GM18873 (cell line): ENCODE results near the gene YJU2.
"Not testable (repeated sequence)": the region's sequence is repeated elsewhere in the genome, so short reads cannot be mapped to it uniquely, and the experiment has no call there.

ENCODE experiments used
- ATAC-seq: cut with Tn5 transposase; IDR thresholded peaks from one replicate; pipeline ENCODE4 v1.9.1; 2021; ENCODE audit warnings: mild to moderate bottlenecking, moderate library complexity, moderate number of reproducible peaks; ENCODE audit not compliant: unreplicated experiment, low FRiP score

The YJU2 gene

DNA sequence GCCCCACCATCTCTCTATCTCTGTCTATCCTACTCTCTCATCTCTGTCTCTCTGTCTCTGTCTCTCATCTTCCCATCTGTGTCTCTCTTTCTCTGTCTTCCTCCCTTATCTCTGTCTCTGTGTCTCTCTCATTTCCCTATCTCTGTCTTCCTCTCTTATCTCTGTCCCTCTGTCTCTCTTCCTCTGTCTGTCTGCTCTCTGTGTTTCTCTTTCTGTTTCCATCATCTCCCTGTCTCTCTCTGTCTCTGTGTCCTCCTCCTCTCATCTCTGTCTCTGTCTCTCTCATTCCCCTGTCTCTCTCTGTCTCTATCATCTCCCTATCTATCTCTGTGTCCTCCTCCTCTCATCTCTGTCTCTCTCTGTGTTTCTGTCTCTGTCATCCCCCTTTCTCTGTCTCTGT, 19.1 kb upstream of the YJU2 start:
- no peak for ATAC-seq

DNA sequence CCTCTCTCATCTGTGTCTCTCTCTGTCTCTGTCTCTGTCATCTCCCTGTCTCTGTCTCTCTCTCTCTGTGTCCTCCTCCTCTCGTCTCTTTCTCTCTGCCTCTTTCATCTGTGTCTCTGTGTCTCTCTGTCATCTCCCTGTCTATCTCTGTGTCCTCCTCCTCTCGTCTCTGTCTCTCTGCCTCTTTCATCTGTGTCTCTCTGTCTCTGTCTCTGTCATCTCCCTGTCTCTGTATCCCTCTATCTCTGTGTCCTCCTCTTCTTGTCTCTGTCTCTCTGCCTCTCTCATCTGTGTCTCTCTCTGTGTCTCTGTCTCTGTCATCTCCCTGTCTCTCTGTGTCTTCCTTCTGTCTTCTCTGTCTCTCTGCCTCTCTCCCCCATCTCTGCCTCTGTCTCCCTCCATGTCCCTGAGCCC, 18.1 kb upstream of the YJU2 start:
- ATAC-seq: no peak

DNA sequence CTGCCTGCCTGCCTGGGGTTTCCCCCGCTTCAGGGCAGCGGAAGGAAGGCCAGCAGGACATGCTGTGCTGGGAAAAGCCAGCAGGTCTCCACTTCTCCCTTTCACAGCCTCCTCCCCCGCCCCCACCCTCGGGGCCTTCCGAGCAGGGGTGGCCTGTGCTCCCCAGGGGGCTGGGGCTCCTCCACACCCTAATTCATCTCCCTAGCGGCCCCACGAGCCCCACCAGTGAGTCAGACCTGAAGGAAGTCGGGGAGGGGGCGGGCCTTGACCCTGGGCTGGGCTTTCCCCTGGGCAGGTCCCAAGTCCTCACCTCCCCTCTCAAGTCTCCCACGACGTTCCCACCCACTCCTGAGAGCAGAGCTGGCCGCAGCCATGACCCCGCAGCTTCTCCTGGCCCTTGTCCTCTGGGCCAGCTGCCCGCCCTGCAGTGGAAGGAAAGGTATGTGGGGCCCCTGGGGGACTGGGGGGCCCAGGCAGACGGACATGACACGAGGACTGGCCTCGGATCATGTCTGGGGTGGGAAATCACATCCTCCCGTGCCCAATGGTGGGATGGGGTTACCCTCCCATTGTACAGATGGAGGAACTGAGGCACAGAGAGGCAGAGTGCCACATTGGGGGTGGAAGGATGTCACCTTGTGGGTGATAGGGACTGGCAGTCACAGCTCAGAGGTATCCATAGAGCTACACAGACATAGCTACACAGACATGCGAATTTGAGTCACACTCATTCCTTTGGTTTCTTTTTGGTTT, 17.5 kb upstream of the YJU2 start, which contains the start of gene EBI3:
Gene EBI3 (plus strand): TSS at position 345 of the 753 bp plus-strand sequence. CDS start 28 bp downstream, at position 373.
- ATAC-seq: peak; percentile 51

DNA sequence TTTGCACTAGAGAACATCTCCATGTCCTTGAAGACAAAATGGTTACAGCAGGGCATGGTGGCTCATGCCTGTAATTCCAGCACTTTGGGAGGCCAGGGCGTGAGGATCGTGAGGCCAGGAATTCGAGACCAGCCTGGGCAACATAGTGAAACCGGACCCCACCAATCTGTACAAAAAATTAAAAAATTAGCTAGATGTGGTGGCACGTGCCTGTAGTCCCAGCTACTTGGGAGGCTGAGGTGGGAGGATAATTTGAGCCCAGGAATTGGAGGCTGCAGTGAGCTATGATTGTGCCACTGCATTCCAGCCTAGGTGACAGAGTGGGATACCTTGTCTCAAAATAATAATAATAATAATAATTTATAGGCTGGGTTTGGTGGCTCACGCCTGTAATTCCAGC, 16.6 kb upstream of the YJU2 start:
- ATAC-seq: not testable (repeated sequence)

DNA sequence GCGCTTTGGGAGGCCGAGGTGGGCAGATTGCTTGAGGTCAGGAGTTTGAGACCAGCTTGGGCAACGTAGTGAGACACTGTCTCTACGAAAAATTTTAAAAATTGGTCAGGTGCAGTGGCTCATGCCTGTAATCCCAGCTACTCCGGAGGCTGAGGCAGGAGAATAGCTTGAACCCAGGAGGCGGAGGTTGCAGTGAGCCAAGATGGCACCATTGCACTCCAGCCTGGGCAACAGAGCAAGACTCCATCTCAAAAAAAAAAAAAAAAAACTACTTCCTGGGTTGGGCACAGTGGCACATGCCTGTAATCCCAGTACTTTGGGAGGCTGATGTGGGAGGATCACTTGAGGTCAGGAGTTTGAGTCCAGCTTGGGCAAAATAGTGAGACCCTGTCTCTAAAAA, 15.4 kb upstream of the YJU2 start:
- ATAC-seq: not testable (repeated sequence)

DNA sequence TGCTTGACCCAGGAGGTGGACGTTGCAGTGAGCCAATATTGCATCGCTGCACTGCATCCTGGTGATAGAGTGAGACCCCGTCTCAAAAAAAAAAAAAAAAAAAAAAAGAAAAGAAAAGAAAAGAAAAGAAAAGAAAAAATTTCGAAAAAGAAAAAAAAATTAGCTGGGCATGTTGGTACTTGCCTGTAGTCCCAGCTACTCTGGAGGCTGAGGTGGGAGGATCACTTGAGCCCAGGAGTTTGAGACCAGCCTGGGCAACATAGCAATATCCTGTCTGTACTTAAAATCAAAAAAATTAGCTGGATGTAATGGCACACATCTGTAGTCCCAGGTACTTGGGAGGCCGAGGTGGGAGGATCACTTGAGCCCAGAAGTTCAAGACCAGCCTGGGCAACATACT, 14.7 kb upstream of the YJU2 start:
- not testable (repeated sequence) for ATAC-seq

DNA sequence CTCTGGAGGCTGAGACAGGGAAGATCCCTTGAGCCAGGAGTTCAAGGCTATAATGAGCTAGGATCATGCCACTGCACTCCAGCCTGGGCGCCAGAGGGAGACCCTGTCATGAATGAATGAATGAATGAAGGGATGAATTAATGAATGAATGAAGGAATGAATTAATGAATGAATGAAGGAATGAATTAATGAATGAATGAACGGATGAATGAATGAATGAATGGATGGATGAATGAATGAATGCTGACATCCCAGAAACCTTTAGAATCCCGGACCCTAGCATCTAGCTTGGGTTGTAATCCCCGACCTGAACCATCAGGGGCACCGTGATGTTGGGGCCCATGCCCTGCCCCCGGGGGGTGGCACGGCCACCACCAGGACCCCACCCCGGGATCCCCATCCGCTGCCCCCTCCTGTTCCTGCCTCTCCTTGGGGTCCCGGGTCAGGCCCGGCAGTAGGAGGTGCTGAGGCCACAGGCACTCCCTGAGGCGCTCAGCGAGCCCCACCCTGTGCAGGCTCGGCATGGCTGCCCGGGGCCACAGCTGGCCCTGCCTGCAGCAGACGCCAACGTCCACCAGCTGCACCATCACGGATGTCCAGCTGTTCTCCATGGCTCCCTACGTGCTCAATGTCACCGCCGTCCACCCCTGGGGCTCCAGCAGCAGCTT, 14.1 kb upstream of the YJU2 start:
- no peak for ATAC-seq

DNA sequence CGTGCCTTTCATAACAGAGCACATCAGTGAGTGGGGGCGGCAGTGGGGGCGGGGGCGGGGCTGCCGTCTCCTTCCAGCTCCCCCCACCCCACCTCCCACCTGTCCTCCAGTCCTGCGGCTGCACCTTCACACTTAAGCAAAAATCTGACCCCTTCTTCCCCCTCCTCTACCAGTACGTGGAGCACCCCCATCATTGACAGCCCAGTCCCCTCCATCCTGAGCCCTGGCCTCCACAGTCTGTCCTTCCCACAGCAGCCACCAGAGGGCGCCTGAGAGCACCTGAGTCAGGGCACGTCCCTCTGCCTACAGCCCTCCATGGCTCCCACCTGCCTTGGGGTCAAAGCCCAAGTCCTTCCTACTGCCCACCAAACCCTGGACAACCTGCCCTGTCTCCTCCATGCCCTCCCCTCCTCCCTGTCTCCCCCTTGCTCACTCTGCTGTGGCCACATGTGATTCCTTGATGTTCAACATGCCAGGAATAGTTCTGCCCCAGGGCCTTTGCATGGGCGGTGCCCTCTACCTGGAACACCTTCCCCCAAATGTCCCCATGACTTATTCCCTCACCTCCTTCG, 13.5 kb upstream of the YJU2 start:
- no peak for ATAC-seq

DNA sequence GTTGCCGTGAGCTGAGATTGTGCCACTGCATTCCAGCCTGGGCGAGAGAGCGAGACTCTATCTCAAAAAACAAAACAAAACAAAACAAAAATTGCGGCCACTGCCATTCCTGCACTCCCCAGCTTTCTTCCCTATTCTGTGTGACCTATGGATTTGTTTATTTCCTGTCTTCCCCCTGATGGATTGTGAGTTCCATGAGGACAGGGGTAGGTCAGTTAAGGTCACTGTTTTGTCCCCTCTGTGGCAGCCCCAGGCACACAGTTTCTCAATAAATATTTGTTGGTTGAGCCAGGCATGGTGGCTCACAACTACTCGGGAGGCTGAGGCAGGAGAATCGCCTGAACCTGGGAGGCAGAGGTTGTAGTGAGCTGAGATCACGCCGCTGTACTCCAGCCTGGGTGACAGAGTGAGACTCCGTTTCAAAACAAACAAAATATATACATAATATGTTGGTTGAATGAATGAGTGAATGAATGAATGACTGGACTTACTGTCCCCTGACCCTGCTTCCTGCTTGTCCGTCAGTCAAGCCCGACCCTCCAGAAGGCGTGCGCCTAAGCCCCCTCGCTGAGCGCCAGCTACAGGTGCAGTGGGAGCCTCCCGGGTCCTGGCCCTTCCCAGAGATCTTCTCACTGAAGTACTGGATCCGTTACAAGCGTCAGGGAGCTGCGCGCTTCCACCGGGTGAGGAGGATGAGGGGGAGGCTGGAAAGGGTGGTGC, 12.6 kb upstream of the YJU2 start:
- ATAC-seq: no peak

DNA sequence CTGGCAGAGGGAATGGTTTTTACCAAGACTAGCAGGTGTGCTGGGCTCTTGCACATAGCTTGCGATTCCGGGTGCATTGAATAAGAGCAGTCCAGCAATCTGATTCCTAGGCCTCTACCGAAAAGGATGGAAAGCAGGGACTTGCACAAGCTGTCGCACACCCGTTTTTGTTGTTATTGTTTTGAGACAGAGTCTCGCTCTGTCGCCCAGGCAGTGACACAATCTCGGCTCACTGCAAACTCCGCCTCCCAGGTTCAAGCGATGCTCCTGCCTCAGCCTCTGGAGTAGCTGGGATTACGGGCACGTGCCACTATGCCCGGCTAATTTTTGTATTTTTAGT, 12.0 kb upstream of the YJU2 start:
- ATAC-seq: no peak

DNA sequence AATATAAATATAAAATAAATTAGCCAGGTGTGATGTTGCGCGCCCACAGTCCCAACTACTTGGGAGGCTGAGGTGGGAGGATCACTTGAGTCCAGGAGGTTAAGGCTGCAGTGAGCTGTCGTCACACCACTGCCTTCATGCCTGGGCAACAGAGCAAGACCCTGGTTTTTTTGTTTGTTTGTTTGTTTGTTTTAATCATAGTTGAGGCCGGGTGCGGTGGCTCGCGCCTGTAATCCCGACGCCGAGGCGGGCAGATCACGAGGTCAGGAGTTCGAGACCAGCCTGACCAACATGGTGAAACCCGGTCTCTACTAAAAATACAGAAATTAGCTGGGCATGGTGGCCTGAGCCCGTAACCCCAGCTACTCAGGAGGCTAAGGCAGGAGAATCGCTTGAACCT, 9.4 kb upstream of the YJU2 start:
- not testable (repeated sequence) for ATAC-seq

DNA sequence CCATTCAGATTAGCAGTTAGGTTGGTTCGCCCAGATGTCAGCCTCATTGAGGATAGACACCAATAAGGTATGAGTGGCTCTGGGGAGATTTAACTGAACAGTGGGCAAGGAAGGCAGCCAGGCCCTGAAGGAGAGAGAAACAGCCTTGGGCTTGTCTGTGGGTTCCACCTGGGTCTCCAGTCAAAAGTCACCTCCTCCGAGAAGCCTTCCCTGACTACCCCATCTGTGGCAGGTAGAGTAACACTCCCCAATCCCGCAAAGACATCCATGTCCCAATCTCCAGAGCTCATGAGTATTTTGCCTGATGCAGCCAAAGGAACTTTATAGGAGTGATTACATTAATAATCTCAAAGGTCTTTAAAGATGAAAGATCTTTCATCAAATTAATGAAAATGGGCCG, 8.0 kb upstream of the YJU2 start:
- ATAC-seq: no peak

DNA sequence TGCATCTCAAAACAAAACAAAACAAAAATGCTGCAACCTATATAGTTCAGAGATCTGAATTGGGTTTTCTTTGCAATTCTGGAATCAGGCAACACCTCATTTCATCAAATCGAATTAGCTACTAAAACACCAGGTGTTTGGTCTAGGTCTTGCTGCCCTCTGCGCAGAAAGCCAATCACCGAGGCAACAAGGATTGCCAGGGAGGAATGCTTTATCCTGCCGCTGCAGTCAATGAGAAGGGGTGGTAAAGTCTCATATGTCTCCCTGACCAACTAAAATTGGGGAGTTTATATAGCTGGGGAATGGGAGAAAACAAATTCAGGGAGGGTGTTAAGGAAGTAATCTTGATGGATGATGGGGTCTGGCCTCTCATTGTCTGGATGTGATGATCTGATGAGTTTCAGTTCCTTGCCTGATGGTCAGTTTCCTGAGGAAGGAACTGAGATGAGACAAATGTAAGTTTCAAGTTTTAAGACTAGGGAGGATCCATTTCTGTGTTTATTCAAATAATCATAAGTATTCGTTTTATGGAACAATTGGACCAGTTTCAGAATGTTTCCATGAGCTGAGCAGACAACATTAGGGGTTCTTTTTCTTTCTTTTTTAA, 5.0 kb upstream of the YJU2 start:
- no peak for ATAC-seq

DNA sequence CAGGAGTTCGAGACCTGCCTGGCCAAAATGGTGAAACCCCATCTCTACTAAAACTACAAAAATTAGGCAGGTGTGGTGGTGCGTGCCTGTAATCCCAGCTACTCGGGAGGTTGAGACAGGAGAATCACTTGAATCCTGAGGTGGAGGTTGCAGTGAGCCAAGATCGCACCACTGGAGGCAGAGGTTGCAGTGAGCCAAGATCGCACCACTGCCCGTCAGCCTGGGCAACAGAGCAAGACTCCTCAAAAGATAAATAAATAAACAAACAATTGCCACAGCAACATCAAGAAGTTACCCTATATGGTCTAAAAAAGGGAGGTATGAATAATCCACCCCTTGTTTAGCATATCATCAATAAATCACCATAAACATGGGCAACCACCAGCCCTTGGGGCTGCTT, 942 bp upstream of the YJU2 start:
- not testable (repeated sequence) for ATAC-seq

DNA sequence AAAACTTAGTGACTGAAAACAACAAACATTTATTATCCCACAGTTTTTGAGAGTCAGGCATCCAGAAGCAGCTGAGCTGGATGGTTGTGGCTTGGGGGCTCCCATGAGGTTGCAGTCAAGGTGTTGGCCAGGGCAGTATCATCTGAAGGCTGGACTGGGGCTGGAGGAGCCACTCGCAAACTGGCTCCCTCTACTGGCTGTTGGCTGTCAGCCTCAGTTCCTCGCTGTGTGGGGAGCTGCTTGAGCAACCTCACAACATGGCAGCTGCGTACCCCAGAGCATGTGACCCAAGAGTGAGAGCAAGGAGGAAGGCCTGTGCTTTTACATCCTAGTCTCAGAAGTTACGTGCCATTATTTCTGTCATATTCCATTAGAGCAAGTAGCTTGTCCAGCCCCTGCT, 9.7 kb downstream of the YJU2 start:
- ATAC-seq: no peak

DNA sequence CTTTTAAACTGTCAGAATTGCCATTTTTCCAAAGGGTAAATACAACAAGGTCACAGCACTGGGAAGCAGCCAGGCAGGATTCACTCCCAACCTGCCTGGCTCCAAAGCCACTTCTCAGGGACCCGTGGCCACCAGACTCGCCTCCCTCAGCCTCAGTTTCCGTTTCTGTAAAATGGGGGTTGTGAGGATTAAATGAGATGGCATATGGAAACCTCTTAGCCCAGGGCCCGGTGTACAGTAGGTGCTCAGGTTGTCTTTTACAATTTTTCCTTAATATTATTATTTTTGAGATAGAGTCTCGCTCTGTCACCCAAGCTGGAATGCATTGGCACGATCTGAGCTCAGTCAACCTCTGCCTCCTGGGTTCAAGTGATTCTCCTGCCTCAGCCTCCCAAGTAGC, 10.1 kb downstream of the YJU2 start:
- no peak for ATAC-seq

DNA sequence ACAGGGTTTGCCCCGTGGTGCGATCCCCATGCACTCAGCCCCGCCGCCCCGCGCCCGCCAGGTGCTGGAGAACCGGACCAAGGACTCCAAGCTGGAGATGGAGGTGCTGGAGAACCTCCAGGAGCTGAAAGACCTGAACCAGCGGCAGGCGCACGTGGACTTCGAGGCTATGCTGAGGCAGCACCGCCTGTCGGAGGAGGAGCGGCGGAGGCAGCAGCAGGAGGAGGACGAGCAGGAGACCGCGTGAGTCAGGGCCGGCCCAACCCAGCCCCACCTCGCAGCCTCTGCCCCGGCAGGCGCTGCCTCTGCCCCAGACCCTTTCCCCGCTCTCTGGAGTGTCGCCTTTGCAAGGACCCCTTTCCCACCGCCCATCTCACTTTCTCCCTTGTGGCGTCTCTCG, 11.3 kb downstream of the YJU2 start:
- ATAC-seq: no peak

DNA sequence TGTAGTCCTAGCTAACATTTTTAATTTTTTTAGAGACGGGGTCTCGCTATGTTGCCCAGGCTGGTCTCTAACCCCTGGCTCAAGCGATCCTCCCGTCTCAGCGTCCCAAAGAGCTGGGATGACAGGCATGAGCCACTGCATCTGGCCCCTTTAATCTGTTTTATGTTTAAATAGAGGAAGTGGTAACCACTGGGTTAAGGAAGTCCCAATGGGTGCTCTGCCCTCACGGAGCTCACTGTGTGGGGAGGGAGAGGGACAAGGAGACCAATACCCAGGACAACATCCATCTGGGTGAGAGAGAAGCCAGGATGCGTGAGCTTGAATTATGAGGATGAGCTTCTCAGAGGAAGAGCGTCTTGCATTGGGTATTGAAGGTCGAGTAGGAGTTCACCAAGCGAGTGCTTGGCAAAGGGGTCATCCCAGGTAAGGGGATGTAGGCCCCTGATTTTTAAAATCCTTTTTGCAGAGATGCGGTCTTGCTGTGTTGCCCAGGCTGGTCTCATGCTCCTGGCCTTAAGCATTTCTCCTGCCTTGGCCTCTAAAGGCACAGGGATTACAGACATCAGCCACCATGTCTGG, 13.8 kb downstream of the YJU2 start:
- no peak for ATAC-seq

DNA sequence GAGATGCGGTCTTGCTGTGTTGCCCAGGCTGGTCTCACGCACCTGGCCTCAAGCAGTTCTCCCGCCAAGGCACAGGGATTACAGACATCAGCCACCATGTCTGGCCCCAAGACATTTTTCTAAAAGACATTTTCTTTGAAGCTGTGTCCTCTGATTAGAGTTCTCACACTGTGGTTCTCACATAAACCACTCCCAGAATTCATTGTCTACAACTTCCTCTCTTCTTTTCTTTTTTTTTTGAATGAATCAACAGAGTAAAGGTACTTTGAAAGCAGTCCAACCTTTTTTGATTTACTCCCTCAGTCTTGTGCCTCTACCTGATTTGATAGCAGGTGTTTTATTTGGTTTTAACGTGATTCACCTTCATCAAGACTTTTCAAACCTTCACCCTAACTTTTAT, 17.9 kb downstream of the YJU2 start:
- no peak for ATAC-seq

DNA sequence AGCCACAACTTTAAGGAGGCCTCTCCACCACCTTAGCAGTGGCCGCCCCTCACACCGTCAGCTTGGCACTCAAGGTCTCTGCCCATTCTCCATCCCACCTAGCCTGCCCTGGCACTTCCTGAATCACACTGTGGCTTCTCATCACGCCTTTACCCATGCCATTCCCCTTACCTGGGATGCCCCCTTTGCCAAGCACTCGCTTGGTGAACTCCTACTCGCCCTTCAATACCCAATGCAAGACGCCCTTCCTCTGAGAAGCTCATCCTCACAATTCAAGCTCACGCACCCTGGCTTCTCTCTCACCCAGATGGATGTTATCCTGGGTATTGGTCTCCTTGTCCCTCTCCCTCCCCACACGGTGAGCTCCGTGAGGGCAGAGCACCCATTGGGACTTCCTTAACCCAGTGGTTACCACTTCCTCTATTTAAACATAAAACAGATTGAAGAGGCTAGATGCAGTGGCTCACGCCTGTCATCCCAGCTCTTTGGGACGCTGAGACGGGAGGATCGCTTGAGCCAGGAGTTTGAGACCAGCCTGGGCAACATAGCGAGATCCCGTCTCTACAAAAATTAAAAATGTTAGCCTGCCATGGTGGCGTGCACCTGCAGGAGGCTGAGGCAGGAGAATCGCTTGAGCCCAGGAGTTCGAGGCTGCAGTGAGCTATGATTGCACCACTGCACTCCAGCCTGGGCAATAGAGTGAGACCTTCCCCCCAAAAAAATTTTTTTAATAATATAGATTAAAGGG, 19.5 kb downstream of the YJU2 start:
- no peak for ATAC-seq
